Peyer's patch (tissue), 4 donors: ENCODE data around the gene SLC23A2. TPM values are rescaled to one million over a fixed set of nuclear protein-coding genes. Genes with fewer than 3 reads are reported as not detected.
A peak's percentile ranks its signal among the peaks of the same experiment; 100 is the strongest.

Experiments
- DNase-seq, 3 donors: peaks; one replicate each; pipeline ENCODE4 v3.0.0-alpha.2; 2017 to 2019
- H3K27ac ChIP-seq, 4 donors: fragments of 200-600 bp; sonication (generic); one replicate each; pipeline ENCODE4 v1.5.1; 2016 to 2019
- H3K27me3 ChIP-seq, 2 donors: fragments of 200-600 bp; sonication (generic); one replicate each; pipeline ENCODE4 v1.5.1; 2019
- H3K36me3 ChIP-seq, 3 donors: fragments of 200-600 bp; sonication (generic); one replicate each; pipeline ENCODE4 v1.5.1; 2016 to 2019
- H3K4me1 ChIP-seq, 4 donors: fragments of 200-600 bp; sonication (generic); one replicate each; pipeline ENCODE4 v1.5.1; 2016 to 2019
- H3K4me3 ChIP-seq, 4 donors: fragments of 200-600 bp; sonication (generic); 1 replicate in 3 of 4; 2 replicates in 1 of 4; pipeline ENCODE4 v1.5.1; 2016 to 2019; ENCODE audit warnings: mild to moderate bottlenecking in 1 of 4
- H3K9me3 ChIP-seq, 4 donors: fragments of 200-600 bp; sonication (generic); one replicate each; pipeline ENCODE4 v1.5.1; 2016 to 2019; ENCODE audit warnings: mild to moderate bottlenecking in 1 of 4
- CTCF ChIP-seq, 6 experiments: fragments of 450-650 bp in 4 of 6; fragments of 200-600 bp in 2 of 6; sonication (generic) in 1 of 6; IDR thresholded peaks; one replicate each; pipeline ENCODE4 v1.5.1; 2017 to 2019; ENCODE audit warnings: antibody characterized with exemption in 6 of 6, mild to moderate bottlenecking in 3 of 6, moderate library complexity in 1 of 6
- POLR2A ChIP-seq, 2 donors: fragments of 450-650 bp; IDR thresholded peaks; one replicate each; pipeline ENCODE4 v1.5.1; 2017; ENCODE audit warnings: antibody characterized with exemption in 2 of 2, mild to moderate bottlenecking in 2 of 2, moderate library complexity in 2 of 2
- total RNA-seq, 4 donors: library from RNA; depleted of rRNA; stranded (reverse); fragments of >200 nt; gene quantifications; one replicate each; pipeline ENCODE4 v1.1.0, GENCODE V29; 2016

SLC23A2 gene
- total RNA-seq, 4 donors from 2014 or later: 4.2 to 18.2 (median 11.0) TPM

GRCh38 chr20:4951299-4951698 lies 50.0 kb downstream of the SLC23A2 start:
- Histone ChIP-seq H3K36me3 (no peaks in the 10 kb centered on the region), H3K4me3 (no peak overlapping the region), H3K27me3 (no peaks in the 10 kb centered on the region), H3K27ac (peak overlapping the region in 1 of 4 donors; percentile 39), H3K4me1 (no peaks in the 10 kb centered on the region), H3K9me3 (no peaks in the 10 kb centered on the region)
- TF ChIP-seq CTCF (IDR thresholded peaks at IDR 0.05) (no peak), POLR2A (IDR thresholded peaks at IDR 0.05) (no peak)
- no peak for DNase-seq

GRCh38 chr20:4950841-4951240 lies 50.5 kb downstream of the SLC23A2 start:
- H3K27ac ChIP-seq: peak overlapping the region in 1 of 4 donors; percentile 39
- no peak for DNase-seq
- no peaks in the 10 kb centered on the region for H3K27me3 ChIP-seq
- H3K4me1 ChIP-seq: no peaks in the 10 kb centered on the region
- H3K4me3 ChIP-seq: no peak overlapping the region
- H3K9me3 ChIP-seq: no peaks in the 10 kb centered on the region
- no peaks in the 10 kb centered on the region for H3K36me3 ChIP-seq
- no peak for TF ChIP-seq POLR2A (IDR thresholded peaks at IDR 0.05)
- TF ChIP-seq CTCF (IDR thresholded peaks at IDR 0.05): no peak

GRCh38 chr20:4950437-4950836 lies 50.9 kb downstream of the SLC23A2 start:
- H3K9me3 ChIP-seq: no peaks in the 10 kb centered on the region
- no peaks in the 10 kb centered on the region for H3K27me3 ChIP-seq
- TF ChIP-seq POLR2A (IDR thresholded peaks at IDR 0.05) (no peak), CTCF (IDR thresholded peaks at IDR 0.05) (no peak)
- no peak overlapping the region for H3K4me3 ChIP-seq
- H3K27ac ChIP-seq: no peak overlapping the region
- H3K36me3 ChIP-seq: no peaks in the 10 kb centered on the region
- no peaks in the 10 kb centered on the region for H3K4me1 ChIP-seq
- DNase-seq: no peak

- Histone ChIP-seq H3K4me3 (no peak overlapping the region), H3K27ac (peak overlapping the region in 2 of 4 donors; percentile 5 to 27), H3K27me3 (no peaks in the 10 kb centered on the region), H3K4me1 (no peaks in the 10 kb centered on the region), H3K9me3 (no peaks in the 10 kb centered on the region), H3K36me3 (no peaks in the 10 kb centered on the region)
- TF ChIP-seq CTCF (IDR thresholded peaks at IDR 0.05): peak; percentile 19 to 71 (median 54)
- TF ChIP-seq POLR2A (IDR thresholded peaks at IDR 0.05): no peak
- no peak for DNase-seq
These were observed 51.5 kb downstream of the SLC23A2 start for GRCh38 chr20:4949833-4950178.

GRCh38 chr20:4947817-4948559 lies 53.3 kb downstream of the SLC23A2 start:
- H3K36me3 ChIP-seq: no peaks in the 10 kb centered on the region
- H3K27me3 ChIP-seq: no peaks in the 10 kb centered on the region
- no peak overlapping the region for H3K27ac ChIP-seq
- no peak for TF ChIP-seq POLR2A (IDR thresholded peaks at IDR 0.05)
- peak in 1 of 6 experiments; percentile 18 for TF ChIP-seq CTCF (IDR thresholded peaks at IDR 0.05)
- peak in 1 of 3 donors; percentile 32 for DNase-seq
- no peaks in the 10 kb centered on the region for H3K9me3 ChIP-seq
- no peaks in the 10 kb centered on the region for H3K4me1 ChIP-seq
- H3K4me3 ChIP-seq: no peak overlapping the region
